Tracheal epithelial cell (primary cell): ENCODE data around the gene OR9Q2. TPM values are rescaled to one million over a fixed set of nuclear protein-coding genes. Genes with fewer than 3 reads are reported as not detected.

Experiments
- total RNA-seq: library from RNA; depleted of rRNA; stranded (reverse); fragments of >200 nt; gene quantifications from 2 replicates; pipeline ENCODE4 v1.2.1, GENCODE V29; 2014

OR9Q2 gene, protein sequence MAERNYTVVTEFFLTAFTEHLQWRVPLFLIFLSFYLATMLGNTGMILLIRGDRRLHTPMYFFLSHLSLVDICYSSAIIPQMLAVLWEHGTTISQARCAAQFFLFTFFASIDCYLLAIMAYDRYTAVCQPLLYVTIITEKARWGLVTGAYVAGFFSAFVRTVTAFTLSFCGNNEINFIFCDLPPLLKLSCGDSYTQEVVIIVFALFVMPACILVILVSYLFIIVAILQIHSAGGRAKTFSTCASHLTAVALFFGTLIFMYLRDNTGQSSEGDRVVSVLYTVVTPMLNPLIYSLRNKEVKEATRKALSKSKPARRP
- total RNA-seq = not detected in 2 replicates

DNA sequence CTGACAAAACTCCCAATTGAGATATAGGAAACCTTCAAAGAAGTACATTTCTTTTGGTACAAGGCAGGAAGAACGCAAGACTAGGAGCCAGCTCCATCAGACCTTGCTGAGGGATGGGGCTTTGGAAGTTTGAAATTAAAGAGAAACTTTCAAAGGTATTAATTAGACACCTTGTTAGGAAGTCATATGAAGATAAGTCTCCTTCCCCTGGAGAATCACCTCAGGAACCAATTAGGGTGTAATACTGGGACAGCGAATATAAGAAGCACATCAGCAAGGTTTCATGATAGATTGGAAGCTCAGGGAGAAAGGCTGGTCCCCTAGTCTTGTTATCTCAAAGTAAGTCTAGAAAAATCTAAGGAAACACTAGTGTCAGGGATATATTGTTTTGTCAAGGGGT, at the start of gene OR9Q2:
OR9Q2 (plus strand) TSS at position 301 of the 400 bp plus-strand sequence. CDS start 1,421 bp downstream, outside the sequence.

DNA sequence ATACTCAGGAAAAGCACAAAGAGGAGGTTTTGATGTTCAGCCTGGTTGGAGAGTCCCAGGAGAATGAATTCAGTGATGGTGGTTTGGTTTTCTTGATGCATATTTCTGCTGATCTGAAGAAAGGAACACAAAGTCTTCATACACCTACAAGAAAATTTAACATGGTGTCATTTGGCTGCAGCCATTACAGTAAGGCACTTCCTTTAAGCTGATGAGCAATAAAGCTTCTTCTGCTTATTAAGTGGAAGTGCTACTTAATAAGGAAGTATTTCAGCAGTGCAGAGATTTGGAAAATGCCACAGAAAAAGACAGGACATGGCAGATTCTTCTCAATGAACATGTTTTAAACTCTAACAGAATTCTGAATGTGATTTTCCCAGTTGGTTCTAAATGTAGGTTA, 15.2 kb downstream of the OR9Q2 start, which contains the start of gene OR1S2:
OR1S2 (minus strand) TSS at position 101 of the 400 bp plus-strand sequence; CDS start at position 101, 0 bp downstream.

DNA sequence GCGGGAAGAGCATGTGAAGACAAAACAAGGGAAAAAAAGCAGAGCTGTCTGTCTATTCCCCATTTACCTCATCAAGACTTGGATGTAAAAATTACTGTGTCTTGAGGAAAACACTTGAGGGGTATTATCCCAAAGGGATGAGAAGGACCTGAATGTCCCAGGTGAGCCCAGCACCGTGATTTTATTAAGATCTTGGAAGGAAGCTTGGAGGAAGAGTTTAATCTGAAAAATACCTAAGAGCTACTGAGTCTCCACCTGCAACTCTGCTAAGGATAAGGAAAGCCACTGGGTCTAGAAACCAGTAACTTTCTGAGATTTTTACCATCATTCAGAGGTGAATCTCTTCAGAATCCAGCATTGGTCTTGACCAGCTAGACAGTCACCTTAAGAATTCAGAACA, 23.6 kb downstream of the OR9Q2 start, which contains the start of gene OR1S1:
OR1S1 (plus strand) TSS at position 301 of the 400 bp plus-strand sequence.

Other genes with a start within 250 kb of the OR9Q2 start
- not detected in 2 replicates for gene OR9Q1, start 165.2 kb upstream of the OR9Q2 start, total RNA-seq
- not detected in 2 replicates for gene OR6Q1, start 158.1 kb upstream of the OR9Q2 start, total RNA-seq
- not detected in 2 replicates for gene OR9I1, start 63.5 kb upstream of the OR9Q2 start, total RNA-seq
- gene OR1S2, start 15.1 kb downstream of the OR9Q2 start, total RNA-seq = not detected in 2 replicates
- not detected in 2 replicates for gene OR1S1, start 23.6 kb downstream of the OR9Q2 start, total RNA-seq
- not detected in 2 replicates for gene OR10Q1, start 39.8 kb downstream of the OR9Q2 start, total RNA-seq
- not detected in 2 replicates for gene OR10W1, start 79.2 kb downstream of the OR9Q2 start, total RNA-seq
- gene OR5B17, start 170.0 kb downstream of the OR9Q2 start, total RNA-seq = not detected in 2 replicates
- not detected in 2 replicates for gene OR5B3, start 217.8 kb downstream of the OR9Q2 start, total RNA-seq
- gene OR5B2, start 239.1 kb downstream of the OR9Q2 start, total RNA-seq = not detected in 2 replicates